ENCODE data around the gene WNT11.
"Not testable (repeated sequence)": the region's sequence is repeated elsewhere in the genome, so short reads cannot be mapped to it uniquely, and the experiment has no call there.

Gene WNT11

GRCh38 chr11:76201672-76202412 lies 4.5 kb downstream of the WNT11 start:
- no peak for DNase-seq (ENCODE audit: low read depth, low spot score)

- DNase-seq (ENCODE audit: low read depth, low spot score): no peak
These were observed 5.2 kb downstream of the WNT11 start for GRCh38 chr11:76201056-76201455.

GRCh38 chr11:76200006-76200940 lies 6.0 kb downstream of the WNT11 start:
- DNase-seq (ENCODE audit: low read depth, low spot score): no peak

DNA sequence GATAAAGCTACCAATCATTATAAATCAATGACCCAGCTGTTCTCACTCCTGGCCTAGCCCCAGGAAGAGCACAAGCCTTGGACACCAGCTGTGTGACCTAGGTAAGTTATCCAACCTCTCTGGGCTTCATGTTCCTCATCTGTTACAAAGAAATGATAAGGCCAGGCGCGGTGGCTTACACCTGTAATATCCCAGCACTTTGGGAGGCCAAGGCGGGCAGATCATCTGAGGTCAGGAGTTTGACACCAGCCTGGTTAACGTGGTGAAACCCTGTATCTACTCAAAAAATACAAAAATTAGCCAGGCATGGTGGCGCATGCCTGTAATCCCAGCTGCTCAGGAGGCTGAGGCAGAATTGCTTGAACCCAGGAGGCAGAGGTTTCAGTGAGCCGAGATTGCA lies 7.6 kb downstream of the WNT11 start:
- DNase-seq (ENCODE audit: low read depth, low spot score): not testable (repeated sequence)

GRCh38 chr11:76197941-76198640 lies 8.2 kb downstream of the WNT11 start:
- no peak for DNase-seq (ENCODE audit: low read depth, low spot score)

DNA sequence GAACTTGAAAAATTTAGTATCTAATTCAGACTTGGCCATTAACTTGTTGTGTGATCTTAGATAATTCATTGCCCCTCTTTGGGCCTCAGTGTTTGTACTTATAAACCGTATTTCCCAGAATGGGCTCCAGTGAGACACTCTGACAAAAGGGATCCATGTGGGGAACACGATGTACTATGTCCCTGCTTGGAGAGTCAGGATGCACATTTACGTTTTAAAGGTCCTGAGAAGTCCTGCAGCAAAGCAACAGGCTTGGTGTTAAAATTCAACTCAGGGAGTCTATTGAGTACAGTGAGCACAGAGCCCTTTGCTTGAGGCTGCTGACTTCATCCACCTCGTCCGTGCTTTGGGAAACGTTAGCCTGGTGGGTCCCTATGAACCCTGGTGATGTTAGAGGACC lies 9.0 kb downstream of the WNT11 start:
- no peak for DNase-seq (ENCODE audit: low read depth, low spot score)

GRCh38 chr11:76196849-76197248 lies 9.5 kb downstream of the WNT11 start:
- no peak for DNase-seq (ENCODE audit: low read depth, low spot score)

- DNase-seq (ENCODE audit: low read depth, low spot score): no peak
These were observed 11.2 kb downstream of the WNT11 start for GRCh38 chr11:76194872-76195668.

DNA sequence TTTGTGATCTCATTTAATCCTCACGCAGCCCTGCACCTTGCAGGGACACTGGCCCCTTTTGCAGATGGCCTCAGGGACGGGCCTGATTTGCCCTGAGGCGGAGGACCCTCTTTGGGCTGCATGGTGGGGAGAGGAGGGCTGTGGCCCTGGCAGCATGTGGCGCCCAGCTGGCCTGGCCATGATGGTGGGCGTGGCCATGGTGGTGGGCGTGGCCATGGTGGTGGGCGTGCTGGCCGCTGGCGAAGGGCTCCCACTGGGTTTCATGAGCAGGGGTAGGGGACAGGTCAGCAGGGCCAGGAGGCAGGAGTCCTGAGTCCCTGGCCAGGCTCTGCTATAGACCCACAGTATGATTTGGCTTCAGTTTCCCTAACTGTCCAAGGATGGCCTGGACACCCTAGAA lies 13.1 kb downstream of the WNT11 start:
- DNase-seq (ENCODE audit: low read depth, low spot score): no peak

DNA sequence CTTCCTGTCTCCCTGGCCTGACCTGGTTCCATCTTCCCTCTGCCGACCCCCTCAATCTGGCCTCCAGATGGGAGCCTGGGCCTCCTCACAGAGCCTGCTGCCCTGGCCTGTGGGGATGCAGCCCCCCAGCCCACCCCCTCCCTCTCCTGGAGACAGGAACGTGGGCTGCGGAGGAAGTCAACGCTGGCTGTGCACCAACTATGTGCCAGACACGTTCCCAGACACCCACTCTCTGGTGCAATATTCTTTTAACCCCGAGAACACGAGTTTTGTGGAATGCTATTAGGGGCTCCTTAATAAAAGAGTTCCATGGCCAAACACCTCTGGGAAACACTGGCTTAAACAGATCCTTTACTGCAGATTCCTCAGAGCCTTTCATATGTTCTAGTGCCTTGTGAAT lies 15.9 kb downstream of the WNT11 start:
- no peak for DNase-seq (ENCODE audit: low read depth, low spot score)

- DNase-seq (ENCODE audit: low read depth, low spot score): no peak
These were observed 16.6 kb downstream of the WNT11 start for GRCh38 chr11:76189682-76190081.

GRCh38 chr11:76188873-76189272 lies 17.4 kb downstream of the WNT11 start:
- no peak for DNase-seq (ENCODE audit: low read depth, low spot score)

- no peak for DNase-seq (ENCODE audit: low read depth, low spot score)
These were observed 19.5 kb downstream of the WNT11 start for GRCh38 chr11:76186776-76187279.

- no peak for DNase-seq (ENCODE audit: low read depth, low spot score)
These were observed 20.3 kb downstream of the WNT11 start for GRCh38 chr11:76185931-76186401.

DNA sequence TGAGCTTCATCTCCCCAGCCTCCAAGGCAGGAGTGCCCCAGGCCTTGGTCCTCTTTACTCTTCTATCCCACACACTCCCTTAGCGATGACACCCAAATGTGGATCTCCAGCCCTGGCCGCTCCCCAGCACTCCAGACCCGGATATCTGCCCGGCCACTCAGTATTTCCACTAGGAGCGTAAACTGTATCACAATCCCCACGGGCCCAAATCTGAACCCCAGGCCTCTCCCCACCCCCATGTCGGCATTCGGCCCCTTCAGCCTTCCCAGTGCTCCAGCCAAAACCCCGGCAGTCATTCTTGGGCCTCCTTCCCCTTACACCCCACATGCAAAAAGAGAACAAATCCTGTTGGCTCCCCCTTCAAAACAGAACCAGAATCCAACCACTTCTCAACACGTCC lies 20.8 kb downstream of the WNT11 start:
- no peak for DNase-seq (ENCODE audit: low read depth, low spot score)

DNA sequence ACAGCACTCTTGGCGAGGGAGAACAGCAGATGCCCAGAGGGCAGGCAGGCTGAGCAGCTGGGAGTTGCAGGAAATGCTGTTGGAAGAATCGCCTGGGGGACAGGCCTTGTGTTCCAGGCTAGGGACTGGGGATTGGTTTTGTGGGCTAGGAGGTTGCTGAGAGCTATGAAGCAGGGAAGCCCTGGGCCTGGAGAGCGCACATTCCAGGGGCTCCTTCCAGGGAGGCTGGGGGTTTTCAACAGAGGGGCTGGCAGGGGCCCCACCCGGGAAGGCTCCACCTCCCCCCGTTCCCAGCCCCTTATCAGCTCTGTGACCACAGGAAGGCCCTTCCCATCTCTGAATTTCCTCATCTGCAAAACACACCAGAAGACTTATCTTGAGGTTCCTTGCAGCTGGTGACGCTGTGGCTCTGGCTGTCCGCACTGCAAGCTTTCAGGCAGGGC lies 21.7 kb downstream of the WNT11 start:
- no peak for DNase-seq (ENCODE audit: low read depth, low spot score)

- no peak for DNase-seq (ENCODE audit: low read depth, low spot score)
These were observed 24.9 kb downstream of the WNT11 start for GRCh38 chr11:76181371-76181770.

GRCh38 chr11:76179147-76179546 lies 27.2 kb downstream of the WNT11 start:
- no peak for DNase-seq (ENCODE audit: low read depth, low spot score)

DNA sequence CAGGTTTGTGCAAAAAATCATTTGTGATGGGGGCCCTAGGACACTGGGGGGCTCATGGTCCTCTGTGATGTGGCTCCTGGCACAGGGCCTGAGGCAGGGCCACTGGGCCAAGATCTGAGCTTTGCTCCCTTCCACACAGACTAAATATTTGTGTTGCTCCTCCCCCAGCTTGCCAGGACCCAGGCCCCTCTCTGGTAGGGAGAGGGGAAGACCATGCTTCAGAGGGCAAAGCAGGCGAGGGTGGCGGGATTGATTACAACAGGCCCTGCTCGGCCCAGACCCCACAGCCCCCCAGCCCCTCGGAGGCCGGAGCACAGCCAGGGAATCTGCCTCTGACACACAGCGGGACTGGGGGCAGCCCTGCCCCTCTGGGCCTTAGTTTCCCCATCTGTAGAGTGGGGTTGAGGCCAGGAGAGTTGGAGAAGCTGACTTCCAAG lies 29.0 kb downstream of the WNT11 start:
- DNase-seq (ENCODE audit: low read depth, low spot score): no peak

- no peak for DNase-seq (ENCODE audit: low read depth, low spot score)
These were observed 29.8 kb downstream of the WNT11 start for GRCh38 chr11:76176463-76176862.

GRCh38 chr11:76175783-76176182 lies 30.5 kb downstream of the WNT11 start:
- DNase-seq (ENCODE audit: low read depth, low spot score): no peak

Measured in activated naive CD8-positive, alpha-beta T cell treated with anti-CD3 and anti-CD28 coated beads, Interleukin-2, amount 50 U/mL, for 16 hours (primary cell).